Spleen (tissue), 7 donors: Measurements from ENCODE around the gene MYO3B.

Source experiments
- POLR2A ChIP-seq, 3 donors: fragments of 450-650 bp; IDR thresholded peaks; one replicate each; pipeline ENCODE4 v1.5.1; 2017; ENCODE audit warnings: antibody characterized with exemption in 3 of 3, mild to moderate bottlenecking in 1 of 3
- POLR2AphosphoS5 ChIP-seq, 3 donors: sonication (generic); formaldehyde crosslinking; IDR thresholded peaks; one replicate each; pipeline ENCODE4 v1.5.1; 2017; ENCODE audit warnings: antibody characterized with exemption in 3 of 3
- TF ChIP-seq, protein P1 (sequence below), 11 experiments: fragments of 200-600 bp in 7 of 11; fragments of 450-650 bp in 4 of 11; sonication (generic) in 4 of 11; IDR thresholded peaks in 8 of 11; conservative IDR thresholded peaks in 3 of 11; 1 replicate in 7 of 11; 2 replicates in 4 of 11; pipeline versions ENCODE4 v1.4.0 to v1.8.0; 2016 to 2021; ENCODE audit warnings: antibody characterized with exemption in 11 of 11, inconsistent platforms in 4 of 11, mild to moderate bottlenecking in 1 of 11
- donor health status: DM: no; HTN: no; CAD: no; lungs with moderate emphysema.
- donor health status: DM: no; HTN: no; CAD: no.
- donor health status: DM: no; HTN: no; CAD: no.

DNA sequence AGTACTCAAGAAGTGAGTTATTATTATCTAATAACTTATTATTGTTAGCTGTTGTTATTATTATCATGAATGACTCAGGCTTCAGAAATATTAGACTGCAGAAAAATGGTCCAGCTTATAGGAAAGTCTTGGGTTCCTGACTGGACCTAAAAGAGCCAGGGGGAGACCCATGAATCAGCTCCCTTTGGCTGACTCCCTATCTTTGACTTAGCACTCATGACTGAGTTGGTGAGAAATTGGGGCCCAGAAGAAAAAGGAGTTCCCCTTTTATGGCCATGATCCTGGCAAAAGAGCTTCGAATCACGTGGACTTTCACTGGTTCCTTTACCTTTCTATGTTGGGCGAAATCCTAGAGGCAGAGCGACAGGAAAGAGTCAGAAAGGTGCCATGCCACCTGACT lies 145.8 kb downstream of the MYO3B start:
- TF ChIP-seq, protein P1, sequence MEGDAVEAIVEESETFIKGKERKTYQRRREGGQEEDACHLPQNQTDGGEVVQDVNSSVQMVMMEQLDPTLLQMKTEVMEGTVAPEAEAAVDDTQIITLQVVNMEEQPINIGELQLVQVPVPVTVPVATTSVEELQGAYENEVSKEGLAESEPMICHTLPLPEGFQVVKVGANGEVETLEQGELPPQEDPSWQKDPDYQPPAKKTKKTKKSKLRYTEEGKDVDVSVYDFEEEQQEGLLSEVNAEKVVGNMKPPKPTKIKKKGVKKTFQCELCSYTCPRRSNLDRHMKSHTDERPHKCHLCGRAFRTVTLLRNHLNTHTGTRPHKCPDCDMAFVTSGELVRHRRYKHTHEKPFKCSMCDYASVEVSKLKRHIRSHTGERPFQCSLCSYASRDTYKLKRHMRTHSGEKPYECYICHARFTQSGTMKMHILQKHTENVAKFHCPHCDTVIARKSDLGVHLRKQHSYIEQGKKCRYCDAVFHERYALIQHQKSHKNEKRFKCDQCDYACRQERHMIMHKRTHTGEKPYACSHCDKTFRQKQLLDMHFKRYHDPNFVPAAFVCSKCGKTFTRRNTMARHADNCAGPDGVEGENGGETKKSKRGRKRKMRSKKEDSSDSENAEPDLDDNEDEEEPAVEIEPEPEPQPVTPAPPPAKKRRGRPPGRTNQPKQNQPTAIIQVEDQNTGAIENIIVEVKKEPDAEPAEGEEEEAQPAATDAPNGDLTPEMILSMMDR (IDR thresholded peaks at IDR 0.05 in 8 of 11, conservative IDR thresholded peaks at IDR 0.05 in 3 of 11): no peak
- TF ChIP-seq POLR2AphosphoS5 (IDR thresholded peaks at IDR 0.05) (no peak), POLR2A (IDR thresholded peaks at IDR 0.05) (no peak)
